ENCODE measurements around the gene PTGER2. TPM values are rescaled to one million over a fixed set of nuclear protein-coding genes. Genes with fewer than 3 reads are reported as not detected.

The PTGER2 gene
- total and polyA plus RNA-seq, 2 of the 8 experiments (the other 6 are each of a cell fraction or from before 2014, with no cell fraction given) = 1.2 TPM

GRCh38 chr14:52336241-52336640 is 22.1 kb downstream of the PTGER2 start:
- FAIRE-seq = no peak
- Histone ChIP-seq H3K9me3 (ENCODE audit: insufficient read depth in 2 of 2, low read depth in 1 of 2, low read length in 1 of 2) (no peaks in the 10 kb centered on the region), H3K27me3 (replicated peaks in 1 of 4; ENCODE audit: control insufficient read depth in 3 of 4, extremely low read depth in 1 of 4, insufficient read depth in 3 of 4, low read length in 3 of 4) (peaks cover 0 to 1% (median 0%) of the 10 kb centered on the region in 4 experiments; a peak in 1 of 7 replicates), H4K91ac (replicated peaks; ENCODE audit: insufficient read length, low read length) (no peak overlapping the region), H3K79me1 (ENCODE audit: low read depth, low read length) (no peaks in the 10 kb centered on the region), H3K4me2 (ENCODE audit: insufficient read depth in 1 of 2, low read depth in 2 of 2, low read length in 2 of 2) (no peak overlapping the region), H3K23me2 (ENCODE audit: low read depth, low read length) (peaks cover 4% of the 10 kb centered on the region; the same call in 1 of the 2 replicates), H4K5ac (ENCODE audit: insufficient read length, low read depth, low read length) (no peak overlapping the region), H4K8ac (ENCODE audit: extremely low read depth, insufficient read depth, low read length) (no peak overlapping the region), H3K4me1 (replicated peaks in 1 of 4; ENCODE audit: control insufficient read depth in 3 of 4, insufficient read depth in 4 of 4, low read length in 3 of 4) (peaks cover 0 to 2% (median 0%) of the 10 kb centered on the region in 4 experiments; a peak in 1 of 7 replicates), H3K9ac (replicated peaks in 1 of 4; ENCODE audit: extremely low read depth in 1 of 4, low read depth in 3 of 4, low read length in 3 of 4) (no peak overlapping the region), H3K27ac (ENCODE audit: low read depth, low read length) (no peak overlapping the region), H4K20me1 (replicated peaks in 1 of 2; ENCODE audit: control insufficient read depth in 1 of 2, insufficient read depth in 2 of 2, low read length in 2 of 2) (no peaks in the 10 kb centered on the region), H3K56ac (replicated peaks; ENCODE audit: insufficient read length, low read depth, low read length) (no peak overlapping the region), H3K79me2 (ENCODE audit: control insufficient read depth in 1 of 2, insufficient read depth in 2 of 2, low read length in 2 of 2) (no peaks in the 10 kb centered on the region), H3K18ac (ENCODE audit: extremely low read depth, low read length) (no peak overlapping the region), H3K4me3 (ENCODE audit: extremely low read depth in 1 of 4, insufficient read depth in 2 of 4, low read depth in 3 of 4, low read length in 4 of 4) (no peak overlapping the region), H3K4ac (replicated peaks; ENCODE audit: insufficient read length, low read depth, low read length) (no peak overlapping the region), H2AK5ac (ENCODE audit: low read depth, low read length) (no peak overlapping the region), H3K36me3 (ENCODE audit: control insufficient read depth in 2 of 4, insufficient read depth in 4 of 4, low read length in 3 of 4) (no peaks in the 10 kb centered on the region), H2BK15ac (ENCODE audit: low read length) (no peak overlapping the region), H3K14ac (ENCODE audit: insufficient read length) (no peak overlapping the region), H2BK12ac (ENCODE audit: low read depth, low read length) (no peak overlapping the region), H2BK5ac (ENCODE audit: low read depth, low read length) (no peak overlapping the region), H2BK20ac (ENCODE audit: low read length) (no peak overlapping the region), H3K23ac (ENCODE audit: insufficient read length) (no peak overlapping the region), H2BK120ac (replicated peaks; ENCODE audit: low read depth, low read length) (no peak overlapping the region), H2AFZ (ENCODE audit: low read length) (no peak overlapping the region)
- TF ChIP-seq MAX (IDR thresholded peaks at IDR 0.05) (no peak), CEBPB (IDR thresholded peaks at IDR 0.05; ENCODE audit: low read depth, low read length) (no peak), GABPA (IDR thresholded peaks at IDR 0.05; ENCODE audit: borderline replicate concordance, insufficient read depth, low read length) (no peak), TBP (IDR thresholded peaks at IDR 0.05; ENCODE audit: low read depth, low read length) (no peak), NANOG (IDR thresholded peaks at IDR 0.05; ENCODE audit: insufficient read depth, low read depth, low read length, poor library complexity, severe bottlenecking) (no peak), ZNF274 (IDR thresholded peaks at IDR 0.05; ENCODE audit: borderline replicate concordance, extremely low read depth, low read length) (no peak), RAD21 (IDR thresholded peaks at IDR 0.05 in 1 of 2, conservative IDR thresholded peaks at IDR 0.05 in 1 of 2; ENCODE audit: low read depth in 2 of 2, low read length in 2 of 2) (no peak), TCF12 (IDR thresholded peaks at IDR 0.05; ENCODE audit: low read depth, low read length) (no peak)
- WGBS, 2 experiments (ENCODE audit: extremely low coverage in 1 of 2, insufficient coverage in 1 of 2, insufficient read length in 1 of 2, insufficient replicate concordance in 2 of 2, low coverage in 1 of 2, low lambda C conversion rate in 2 of 2, missing lambda C conversion rate in 1 of 2) = 100% methylated on average over 2 of the region's 2 CpGs; no CpG with 5 or more reads in 1 of the 2 experiments
- DNase-seq (ENCODE audit: low read depth in 1 of 2, low spot score in 2 of 2) = no peak
- ChIA-PET POLR2A (ENCODE audit: partially characterized antibody) (no interaction called here), CTCF (ENCODE audit: partially characterized antibody) (interaction anchor here (2.6 kb wide), 1 partner anchor 36 kb away, joined by 11 read pairs; no protein-coding TSS in a partner anchor)
